Calu3 (cell line): ENCODE measurements around the gene JAKMIP2. TPM values are rescaled to one million over a fixed set of nuclear protein-coding genes. Genes with fewer than 3 reads are reported as not detected.

Experiments used
- BruUV-seq: library from RNA; stranded (reverse); fragments of 400-500 nt; replicated peaks from 2 replicates; lab custom pipeline; 2021; lab: Mats Ljungman, UMichigan
- CTCF ChIA-PET: fragments of 300-600 bp; sonication (Branson Sonifier 250); formaldehyde crosslinking; loops from one replicate; lab custom pipeline; 2022; ENCODE audit warnings: antibody characterized with exemption; lab: Charles Lee
- DNase-seq: peaks from one replicate; pipeline ENCODE4 v3.0.0; 2022
- H3K27ac Mint-ChIP-seq: one replicate; pipeline ENCODE4 v1.8.0; 2022; ENCODE audit warnings: mixed read lengths; ENCODE audit not compliant: unreplicated experiment
- H3K27me3 Mint-ChIP-seq: one replicate; pipeline ENCODE4 v1.8.0; 2022; ENCODE audit warnings: mixed read lengths; ENCODE audit not compliant: unreplicated experiment
- H3K36me3 Mint-ChIP-seq: one replicate; pipeline ENCODE4 v1.8.0; 2022; ENCODE audit warnings: mild to moderate bottlenecking, moderate library complexity, mixed read lengths; ENCODE audit not compliant: insufficient read depth, unreplicated experiment
- H3K4me1 Mint-ChIP-seq: one replicate; pipeline ENCODE4 v1.8.0; 2022; ENCODE audit warnings: mild to moderate bottlenecking, low read depth, mixed read lengths; ENCODE audit not compliant: unreplicated experiment
- H3K4me3 Mint-ChIP-seq: one replicate; pipeline ENCODE4 v1.8.0; 2022; ENCODE audit warnings: mild to moderate bottlenecking, low read depth, moderate library complexity, mixed read lengths; ENCODE audit not compliant: unreplicated experiment
- H3K9me3 Mint-ChIP-seq: one replicate; pipeline ENCODE4 v1.8.0; 2022; ENCODE audit warnings: low read depth, mixed read lengths; ENCODE audit not compliant: unreplicated experiment
- intact Hi-C: fragments of 100-400 bp; cut with micrococcal nuclease; formaldehyde crosslinking; loops from one replicate; pipeline ENCODE4 v1.10.0; 2022; ENCODE audit not compliant: unreplicated experiment
- total RNA-seq: library from RNA; stranded (reverse); gene quantifications from 2 replicates; pipeline ENCODE4 v1.2.3, GENCODE V29; 2022
- TF ChIP-seq, protein P1 (sequence below): fragments of 200-600 bp; IDR thresholded peaks from one replicate; pipeline ENCODE4 v1.8.0; 2022; ENCODE audit warnings: antibody characterized with exemption; ENCODE audit not compliant: unreplicated experiment

The JAKMIP2 gene
- total RNA-seq, 1 experiment from 2014 or later = not detected

GRCh38 chr5:147539053-147539452 is 243.5 kb downstream of the JAKMIP2 start:
- peaks cover 33% of the 10 kb centered on the region for H3K4me1 Mint-ChIP-seq
- no peak for DNase-seq
- no peaks in the 10 kb centered on the region for H3K27me3 Mint-ChIP-seq
- H3K9me3 Mint-ChIP-seq = no peaks in the 10 kb centered on the region
- BruUV-seq = no TSS peak
- no peak overlapping the region for H3K27ac Mint-ChIP-seq
- no peak overlapping the region for H3K4me3 Mint-ChIP-seq
- CTCF ChIA-PET = interaction anchor here (1.6 kb wide), 1 partner anchor 13 kb away, joined by 3 read pairs; no protein-coding TSS in a partner anchor
- intact Hi-C loops = no loop called here
- no peaks in the 10 kb centered on the region for H3K36me3 Mint-ChIP-seq
- TF ChIP-seq, protein P1, sequence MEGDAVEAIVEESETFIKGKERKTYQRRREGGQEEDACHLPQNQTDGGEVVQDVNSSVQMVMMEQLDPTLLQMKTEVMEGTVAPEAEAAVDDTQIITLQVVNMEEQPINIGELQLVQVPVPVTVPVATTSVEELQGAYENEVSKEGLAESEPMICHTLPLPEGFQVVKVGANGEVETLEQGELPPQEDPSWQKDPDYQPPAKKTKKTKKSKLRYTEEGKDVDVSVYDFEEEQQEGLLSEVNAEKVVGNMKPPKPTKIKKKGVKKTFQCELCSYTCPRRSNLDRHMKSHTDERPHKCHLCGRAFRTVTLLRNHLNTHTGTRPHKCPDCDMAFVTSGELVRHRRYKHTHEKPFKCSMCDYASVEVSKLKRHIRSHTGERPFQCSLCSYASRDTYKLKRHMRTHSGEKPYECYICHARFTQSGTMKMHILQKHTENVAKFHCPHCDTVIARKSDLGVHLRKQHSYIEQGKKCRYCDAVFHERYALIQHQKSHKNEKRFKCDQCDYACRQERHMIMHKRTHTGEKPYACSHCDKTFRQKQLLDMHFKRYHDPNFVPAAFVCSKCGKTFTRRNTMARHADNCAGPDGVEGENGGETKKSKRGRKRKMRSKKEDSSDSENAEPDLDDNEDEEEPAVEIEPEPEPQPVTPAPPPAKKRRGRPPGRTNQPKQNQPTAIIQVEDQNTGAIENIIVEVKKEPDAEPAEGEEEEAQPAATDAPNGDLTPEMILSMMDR = no peak

- no peaks in the 10 kb centered on the region for H3K9me3 Mint-ChIP-seq
- no peaks in the 10 kb centered on the region for H3K36me3 Mint-ChIP-seq
- H3K4me1 Mint-ChIP-seq = peaks cover 33% of the 10 kb centered on the region
- CTCF ChIA-PET = interaction anchor here (1.6 kb wide), 1 partner anchor 13 kb away, joined by 3 read pairs; no protein-coding TSS in a partner anchor
- no peak for DNase-seq
- no peak overlapping the region for H3K27ac Mint-ChIP-seq
- intact Hi-C loops = no loop called here
- no peak overlapping the region for H3K4me3 Mint-ChIP-seq
- BruUV-seq = no TSS peak
- H3K27me3 Mint-ChIP-seq = no peaks in the 10 kb centered on the region
- TF ChIP-seq, protein P1 = no peak
Observed at GRCh38 chr5:147538236-147538635, 244.3 kb downstream of the JAKMIP2 start.

Other genes with a start within 250 kb of the JAKMIP2 start
- 307 and 444 TPM in 2 replicates for gene SPINK1, start 48.9 kb upstream of the JAKMIP2 start, total RNA-seq
- gene SCGB3A2, start 96.0 kb upstream of the JAKMIP2 start, total RNA-seq = not detected in 2 replicates
- gene C5orf46, start 123.8 kb upstream of the JAKMIP2 start, total RNA-seq = 0.97 TPM in 1 of 2 replicates, not detected in the other